Measurements from ENCODE around the gene MEGF10.

- TF ChIP-seq, protein P1, sequence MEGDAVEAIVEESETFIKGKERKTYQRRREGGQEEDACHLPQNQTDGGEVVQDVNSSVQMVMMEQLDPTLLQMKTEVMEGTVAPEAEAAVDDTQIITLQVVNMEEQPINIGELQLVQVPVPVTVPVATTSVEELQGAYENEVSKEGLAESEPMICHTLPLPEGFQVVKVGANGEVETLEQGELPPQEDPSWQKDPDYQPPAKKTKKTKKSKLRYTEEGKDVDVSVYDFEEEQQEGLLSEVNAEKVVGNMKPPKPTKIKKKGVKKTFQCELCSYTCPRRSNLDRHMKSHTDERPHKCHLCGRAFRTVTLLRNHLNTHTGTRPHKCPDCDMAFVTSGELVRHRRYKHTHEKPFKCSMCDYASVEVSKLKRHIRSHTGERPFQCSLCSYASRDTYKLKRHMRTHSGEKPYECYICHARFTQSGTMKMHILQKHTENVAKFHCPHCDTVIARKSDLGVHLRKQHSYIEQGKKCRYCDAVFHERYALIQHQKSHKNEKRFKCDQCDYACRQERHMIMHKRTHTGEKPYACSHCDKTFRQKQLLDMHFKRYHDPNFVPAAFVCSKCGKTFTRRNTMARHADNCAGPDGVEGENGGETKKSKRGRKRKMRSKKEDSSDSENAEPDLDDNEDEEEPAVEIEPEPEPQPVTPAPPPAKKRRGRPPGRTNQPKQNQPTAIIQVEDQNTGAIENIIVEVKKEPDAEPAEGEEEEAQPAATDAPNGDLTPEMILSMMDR (IDR thresholded peaks at IDR 0.05), result no peak
- TF ChIP-seq POLR2A (IDR thresholded peaks at IDR 0.05; ENCODE audit: low read depth), result no peak
- TF ChIP-seq POLR2AphosphoS5 (IDR thresholded peaks at IDR 0.05), result no peak
- no peak for TF ChIP-seq EP300 (IDR thresholded peaks at IDR 0.05)
Measured at GRCh38 chr5:127471211-127471610, 180.6 kb downstream of the MEGF10 start.

All from esophagus muscularis mucosa (tissue), 4 donors.